NCI-H146 (cell line): ENCODE measurements around the gene USP20.

ENCODE experiments used
- DNase-seq: peaks from one replicate; lab custom pipeline; 2025; lab: John Stamatoyannopoulos, UW

USP20 gene

DNA sequence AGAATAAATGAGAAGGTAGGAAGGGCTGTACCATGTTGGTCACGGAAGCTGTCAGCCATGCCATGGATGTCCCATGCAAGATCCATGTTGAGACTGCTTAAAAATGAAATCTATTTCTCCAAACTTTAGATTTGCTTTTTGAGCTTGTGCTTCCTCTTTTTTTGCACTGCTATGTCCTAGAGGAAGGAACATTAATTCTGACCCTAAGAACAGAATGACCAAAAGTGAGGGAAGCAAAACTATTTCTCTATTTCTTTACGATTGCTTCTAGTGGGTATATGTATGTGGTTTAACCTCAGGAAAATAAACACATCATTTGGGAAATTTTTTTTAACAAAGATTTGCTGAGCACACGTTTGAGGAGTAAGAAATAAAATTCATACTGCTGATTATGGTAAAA is 84.6 kb downstream of the USP20 start:
- DNase-seq, result no peak

DNA sequence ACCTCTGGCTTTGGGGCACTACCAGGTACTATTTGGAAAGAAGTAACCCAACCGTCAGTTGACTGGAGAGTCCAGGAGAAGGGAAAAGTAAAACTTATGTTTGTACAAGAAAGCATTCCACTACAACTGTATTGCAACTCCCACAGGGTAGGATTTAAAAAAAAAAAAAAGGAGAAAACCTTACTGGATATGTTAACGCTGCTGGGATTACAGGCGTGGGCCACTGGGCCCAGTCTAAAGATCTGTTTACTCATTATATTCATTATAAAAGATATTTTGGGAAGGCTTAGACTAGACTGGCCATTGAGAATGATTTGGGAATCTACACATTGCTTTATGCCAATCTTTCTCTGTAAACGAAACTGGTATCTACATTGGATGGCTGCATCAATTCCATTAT is 86.6 kb downstream of the USP20 start:
- DNase-seq, result no peak

DNA sequence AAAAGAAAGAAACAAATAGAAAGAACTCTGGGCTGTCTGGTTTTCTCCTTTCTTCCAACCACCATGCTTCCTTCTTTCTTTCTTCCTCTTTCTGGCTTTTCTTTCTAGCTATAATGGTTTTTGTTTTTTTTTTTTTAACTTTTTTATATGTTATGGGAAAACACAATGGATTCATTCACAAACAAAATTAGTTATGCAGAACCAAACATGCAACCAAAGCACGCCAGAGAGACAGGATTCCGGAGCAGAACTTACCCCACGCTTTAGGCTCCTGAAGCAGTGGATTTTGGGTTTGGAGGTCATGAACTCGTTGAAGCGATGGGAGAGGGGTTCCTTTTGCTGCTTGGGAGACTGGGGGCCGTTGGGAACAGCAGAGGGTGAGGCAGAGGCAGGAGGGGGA is 88.3 kb downstream of the USP20 start:
- DNase-seq, result no peak

DNA sequence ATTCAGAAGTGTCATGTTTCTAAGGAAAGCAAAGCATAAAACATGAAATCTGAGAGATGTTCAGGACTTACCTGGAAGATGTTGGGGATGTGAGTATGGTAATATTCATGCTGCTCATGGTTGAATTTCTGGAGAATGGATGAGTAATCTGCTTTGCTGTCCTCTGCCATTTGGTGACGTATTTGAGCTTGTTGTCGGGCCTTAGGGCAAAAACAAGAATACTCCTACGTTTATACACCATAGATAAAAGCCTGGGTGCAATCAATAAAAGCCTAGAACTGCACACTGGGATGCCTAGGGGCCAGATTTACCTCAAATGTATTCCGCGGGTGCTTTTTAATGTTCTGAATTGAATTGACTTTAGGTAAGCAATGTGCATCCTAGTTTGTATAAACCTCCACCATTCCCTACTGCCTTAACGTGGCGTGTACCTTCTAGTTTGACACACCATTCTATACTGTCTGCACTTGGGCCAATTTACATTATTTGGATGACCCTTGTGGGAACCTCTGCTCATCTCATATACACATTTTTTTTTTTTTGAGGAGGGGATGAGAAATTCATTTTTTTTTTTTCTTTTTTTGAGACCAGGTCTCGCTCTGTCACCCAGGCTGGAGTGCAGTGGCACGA is 94.4 kb downstream of the USP20 start:
- no peak for DNase-seq

DNA sequence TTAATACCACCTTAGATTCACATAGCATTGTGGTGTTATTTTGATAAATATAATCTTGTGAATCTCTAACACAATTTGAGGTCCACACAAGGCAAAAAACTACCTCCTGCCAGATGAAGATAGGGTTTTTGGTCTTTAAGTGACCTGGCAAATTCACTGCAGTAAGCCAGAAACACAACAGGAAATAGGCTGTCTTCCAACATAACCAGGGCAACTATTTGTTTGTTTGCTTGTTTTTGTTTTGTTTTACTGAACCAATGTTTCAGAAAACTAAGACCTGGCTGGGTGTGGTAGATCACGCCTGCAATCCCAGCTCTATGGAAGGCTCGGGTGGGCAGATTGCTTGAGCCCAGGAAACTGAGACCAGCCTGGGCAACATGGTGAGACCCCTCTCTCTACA is 95.5 kb downstream of the USP20 start:
- DNase-seq, result no peak
